ENCODE data around the gene KMT2D. TPM values are rescaled to one million over a fixed set of nuclear protein-coding genes. Genes with fewer than 3 reads are reported as not detected.

The KMT2D gene
- total and polyA plus RNA-seq, 2 donors (not counting 3 experiments of a cell fraction or from before 2014, with no cell fraction given): 15.1 to 120 TPM

DNA sequence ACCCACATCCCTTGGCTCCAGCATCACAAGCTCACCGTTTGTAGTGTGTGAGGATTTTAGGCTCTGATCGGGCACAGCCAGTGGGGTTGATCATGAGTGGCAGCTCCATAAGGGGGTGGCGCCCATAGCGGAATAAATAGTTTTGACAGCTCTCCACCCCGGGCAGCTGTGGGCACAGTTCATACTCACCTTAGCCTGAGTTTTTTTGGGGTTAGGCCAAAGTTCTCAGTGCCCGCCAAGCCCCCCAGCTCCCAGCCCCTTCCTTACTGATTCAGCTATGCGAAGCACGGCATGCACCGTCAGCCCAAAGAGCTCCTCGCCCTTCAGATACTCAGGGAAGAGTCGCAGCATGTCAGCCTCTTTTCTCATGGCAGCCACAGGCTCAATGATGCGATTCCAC lies 36.1 kb downstream of the KMT2D start:
- Histone ChIP-seq H3K36me3 (ENCODE audit: control insufficient read depth in 2 of 2, extremely low read depth in 1 of 2, insufficient read depth in 2 of 2, low read length in 2 of 2) (peaks cover 31 to 61% of the 10 kb centered on the region in 2 experiments), H3K9me3 (replicated peaks; ENCODE audit: control insufficient read depth, insufficient read depth, low read length) (no peaks in the 10 kb centered on the region), H3K27ac (ENCODE audit: insufficient read depth, low read depth, low read length) (no peak overlapping the region), H3K4me1 (ENCODE audit: control insufficient read depth, extremely low read depth, insufficient read depth, low read length) (peaks cover under 1% of the 10 kb centered on the region), H3K79me2 (ENCODE audit: control insufficient read depth, insufficient read depth, low read length) (no peaks in the 10 kb centered on the region), H2AFZ (ENCODE audit: low read depth, low read length) (no peak overlapping the region), H3K9ac (replicated peaks; ENCODE audit: extremely low read depth, insufficient read depth, low read length) (no peak overlapping the region), H3K9me1 (replicated peaks; ENCODE audit: control insufficient read depth, extremely low read depth, insufficient read depth, low read length) (no peaks in the 10 kb centered on the region), H3K4me3 (replicated peaks in 1 of 3; ENCODE audit: insufficient read depth in 1 of 3, low read depth in 1 of 3, low read length in 3 of 3) (no peak overlapping the region), H3K4me2 (ENCODE audit: insufficient read depth, low read length) (no peak overlapping the region), H4K20me1 (replicated peaks; ENCODE audit: control insufficient read depth, extremely low read depth, insufficient read depth, low read length) (no peaks in the 10 kb centered on the region), H3K27me3 (ENCODE audit: control insufficient read depth in 2 of 2, insufficient read depth in 2 of 2, low read length in 2 of 2) (no peaks in the 10 kb centered on the region)
- no peak for FAIRE-seq
- TF ChIP-seq JUN (IDR thresholded peaks at IDR 0.05; ENCODE audit: borderline replicate concordance, insufficient read depth, insufficient read length, low read depth) (no peak), FOS (IDR thresholded peaks at IDR 0.05; ENCODE audit: borderline replicate concordance, insufficient read depth, low read length) (no peak), POLR2AphosphoS5 (IDR thresholded peaks at IDR 0.05; ENCODE audit: insufficient read depth, low read depth, low read length) (no peak), GATA2 (IDR thresholded peaks at IDR 0.05; ENCODE audit: insufficient read depth, insufficient read length, low read depth, low read length) (no peak), POLR2A (IDR thresholded peaks at IDR 0.05; ENCODE audit: low read depth, low read length) (no peak), EZH2 (IDR thresholded peaks at IDR 0.05; ENCODE audit: borderline replicate concordance, low read depth, low read length, severe bottlenecking) (no peak), MYC (IDR thresholded peaks at IDR 0.05; ENCODE audit: low read depth, low read length) (no peak)
- TF ChIP-seq, protein P1, sequence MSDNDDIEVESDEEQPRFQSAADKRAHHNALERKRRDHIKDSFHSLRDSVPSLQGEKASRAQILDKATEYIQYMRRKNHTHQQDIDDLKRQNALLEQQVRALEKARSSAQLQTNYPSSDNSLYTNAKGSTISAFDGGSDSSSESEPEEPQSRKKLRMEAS (IDR thresholded peaks at IDR 0.05; ENCODE audit: insufficient read depth, insufficient read length): no peak
- TF ChIP-seq, protein P2, sequence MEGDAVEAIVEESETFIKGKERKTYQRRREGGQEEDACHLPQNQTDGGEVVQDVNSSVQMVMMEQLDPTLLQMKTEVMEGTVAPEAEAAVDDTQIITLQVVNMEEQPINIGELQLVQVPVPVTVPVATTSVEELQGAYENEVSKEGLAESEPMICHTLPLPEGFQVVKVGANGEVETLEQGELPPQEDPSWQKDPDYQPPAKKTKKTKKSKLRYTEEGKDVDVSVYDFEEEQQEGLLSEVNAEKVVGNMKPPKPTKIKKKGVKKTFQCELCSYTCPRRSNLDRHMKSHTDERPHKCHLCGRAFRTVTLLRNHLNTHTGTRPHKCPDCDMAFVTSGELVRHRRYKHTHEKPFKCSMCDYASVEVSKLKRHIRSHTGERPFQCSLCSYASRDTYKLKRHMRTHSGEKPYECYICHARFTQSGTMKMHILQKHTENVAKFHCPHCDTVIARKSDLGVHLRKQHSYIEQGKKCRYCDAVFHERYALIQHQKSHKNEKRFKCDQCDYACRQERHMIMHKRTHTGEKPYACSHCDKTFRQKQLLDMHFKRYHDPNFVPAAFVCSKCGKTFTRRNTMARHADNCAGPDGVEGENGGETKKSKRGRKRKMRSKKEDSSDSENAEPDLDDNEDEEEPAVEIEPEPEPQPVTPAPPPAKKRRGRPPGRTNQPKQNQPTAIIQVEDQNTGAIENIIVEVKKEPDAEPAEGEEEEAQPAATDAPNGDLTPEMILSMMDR (IDR thresholded peaks at IDR 0.05; ENCODE audit: extremely low read depth in 1 of 2, insufficient read depth in 1 of 2, low read depth in 1 of 2, low read length in 2 of 2): no peak
- dilution Hi-C loops (cut with MboI; ENCODE audit: extremely low pct_ligation_motif_present, low sequenced_read_pairs): no loop called here
- DNase-seq (ENCODE audit: low read depth, low spot score): no peak
- CTCF ChIA-PET: interaction anchor here (2.0 kb wide), 1 partner anchor 19 kb away, joined by 7 read pairs; no protein-coding TSS in a partner anchor
- intact Hi-C loops (cut with micrococcal nuclease): no loop called here
- BruUV-seq (replicated peaks): no TSS peak
- POLR2A ChIA-PET: no interaction called here

Measured in endothelial cell of umbilical vein (primary cell).